HEK293 (cell line): ENCODE measurements around the gene PSMD6.

Source experiments
- CTCF ChIA-PET: fragments of 350-600 bp; formaldehyde crosslinking; extraction: SDS; loops from one replicate; lab custom pipeline; 2021; ENCODE audit warnings: antibody characterized with exemption; lab: Yijun Ruan, JAX
- POLR2A ChIA-PET: fragments of 300-600 bp; formaldehyde crosslinking; extraction: SDS; loops from one replicate; lab custom pipeline; 2020; ENCODE audit warnings: antibody characterized with exemption, inconsistent platforms; lab: Yijun Ruan, JAX
- H3K27ac ChIP-seq: fragments of 200-500 bp; sonication (Bioruptor generic); 2 replicates; pipeline ENCODE4 v1.5.1; 2014; ENCODE audit warnings: low read depth, low read length, control low read depth, inconsistent platforms; ENCODE audit errors: extremely low read depth
- H3K36me3 ChIP-seq, 2 experiments: fragments of 200-500 bp in 1 of 2; sonication (Bioruptor generic) in 1 of 2; 1 replicate in 1 of 2; 2 replicates in 1 of 2; pipeline ENCODE4 v1.5.1; 2014 to 2017; ENCODE audit warnings: inconsistent platforms in 2 of 2, low read length in 2 of 2; ENCODE audit not compliant: control insufficient read depth in 2 of 2, insufficient read depth in 1 of 2
- H3K4me1 ChIP-seq: fragments of 200-500 bp; sonication (Bioruptor generic); 2 replicates; pipeline ENCODE4 v1.5.1; 2014; ENCODE audit warnings: mild to moderate bottlenecking, low read length, inconsistent platforms; ENCODE audit not compliant: control insufficient read depth, insufficient read depth
- H3K4me3 ChIP-seq: 2 replicates; pipeline ENCODE4 v1.5.1; 2011; ENCODE audit warnings: low read depth, mild to moderate bottlenecking, control low read depth, low read length, moderate library complexity
- H3K9me3 ChIP-seq: fragments of 200-500 bp; sonication (Bioruptor generic); 2 replicates; pipeline ENCODE4 v1.5.1; 2014; ENCODE audit warnings: low read depth, low read length, inconsistent platforms; ENCODE audit not compliant: control insufficient read depth, insufficient read depth
- FEZF1 ChIP-seq: fragments of 450-650 bp; formaldehyde crosslinking; IDR thresholded peaks from 2 replicates; pipeline ENCODE4 v1.5.1; 2016; ENCODE audit warnings: missing biosample characterization, missing genetic modification characterization
- KLF16 ChIP-seq: fragments of 450-650 bp; formaldehyde crosslinking; IDR thresholded peaks from 2 replicates; pipeline ENCODE4 v1.5.1; 2017; ENCODE audit warnings: missing biosample characterization, missing genetic modification characterization
- OVOL3 ChIP-seq: fragments of 450-650 bp; formaldehyde crosslinking; IDR thresholded peaks from 2 replicates; pipeline ENCODE4 v1.5.1; 2016; ENCODE audit warnings: missing biosample characterization, missing genetic modification characterization
- RBAK ChIP-seq: fragments of 450-650 bp; formaldehyde crosslinking; IDR thresholded peaks from 2 replicates; pipeline ENCODE4 v1.5.1; 2016; ENCODE audit warnings: missing biosample characterization, missing genetic modification characterization
- ZNF10 ChIP-seq: fragments of 450-650 bp; formaldehyde crosslinking; IDR thresholded peaks from 2 replicates; pipeline ENCODE4 v1.5.1; 2017; ENCODE audit warnings: missing biosample characterization, missing genetic modification characterization
- ZNF132 ChIP-seq: fragments of 450-650 bp; formaldehyde crosslinking; IDR thresholded peaks from 2 replicates; pipeline ENCODE4 v1.5.1; 2017; ENCODE audit warnings: missing biosample characterization, missing genetic modification characterization, borderline replicate concordance
- ZNF138 ChIP-seq: fragments of 450-650 bp; formaldehyde crosslinking; IDR thresholded peaks from 2 replicates; pipeline ENCODE4 v1.5.1; 2016; ENCODE audit warnings: missing biosample characterization, missing genetic modification characterization, borderline replicate concordance
- ZNF239 ChIP-seq: fragments of 450-650 bp; formaldehyde crosslinking; IDR thresholded peaks from 2 replicates; pipeline ENCODE4 v1.5.1; 2016; ENCODE audit warnings: missing biosample characterization, missing genetic modification characterization
- ZNF26 ChIP-seq: fragments of 450-650 bp; formaldehyde crosslinking; IDR thresholded peaks from 2 replicates; pipeline ENCODE4 v1.5.1; 2016; ENCODE audit warnings: missing biosample characterization, missing genetic modification characterization
- ZNF302 ChIP-seq: fragments of 450-650 bp; formaldehyde crosslinking; IDR thresholded peaks from 2 replicates; pipeline ENCODE4 v1.5.1; 2016; ENCODE audit warnings: missing biosample characterization, missing genetic modification characterization, low read depth
- ZNF423 ChIP-seq: fragments of 450-650 bp; formaldehyde crosslinking; IDR thresholded peaks from 2 replicates; pipeline ENCODE4 v1.5.1; 2016; ENCODE audit warnings: missing biosample characterization, missing genetic modification characterization
- ZNF580 ChIP-seq: fragments of 450-650 bp; formaldehyde crosslinking; IDR thresholded peaks from 2 replicates; pipeline ENCODE4 v1.5.1; 2016; ENCODE audit warnings: missing biosample characterization, missing genetic modification characterization
- ZNF639 ChIP-seq: fragments of 450-650 bp; formaldehyde crosslinking; IDR thresholded peaks from 2 replicates; pipeline ENCODE4 v1.5.1; 2016; ENCODE audit warnings: missing biosample characterization, missing genetic modification characterization
- ZNF654 ChIP-seq: fragments of 450-650 bp; formaldehyde crosslinking; IDR thresholded peaks from 2 replicates; pipeline ENCODE4 v1.5.1; 2016; ENCODE audit warnings: low read depth, missing biosample characterization, missing genetic modification characterization
- ZNF701 ChIP-seq: fragments of 450-650 bp; formaldehyde crosslinking; IDR thresholded peaks from 2 replicates; pipeline ENCODE4 v1.5.1; 2016; ENCODE audit warnings: missing biosample characterization, missing genetic modification characterization
- ZNF707 ChIP-seq: fragments of 450-650 bp; formaldehyde crosslinking; IDR thresholded peaks from 2 replicates; pipeline ENCODE4 v1.5.1; 2016; ENCODE audit warnings: missing biosample characterization, missing genetic modification characterization
- ZNF747 ChIP-seq: fragments of 450-650 bp; formaldehyde crosslinking; IDR thresholded peaks from 2 replicates; pipeline ENCODE4 v1.5.1; 2016; ENCODE audit warnings: missing biosample characterization, missing genetic modification characterization
- ZSCAN16 ChIP-seq: fragments of 450-650 bp; formaldehyde crosslinking; IDR thresholded peaks from 2 replicates; pipeline ENCODE4 v1.5.1; 2016; ENCODE audit warnings: missing biosample characterization, missing genetic modification characterization
- TF ChIP-seq, protein P1 (sequence below): fragments of 450-650 bp; formaldehyde crosslinking; IDR thresholded peaks from 2 replicates; pipeline ENCODE4 v1.5.1; 2016; ENCODE audit warnings: missing biosample characterization, missing genetic modification characterization

PSMD6 gene

GRCh38 chr3:64022451-64023186 lies 675 bp downstream of the PSMD6 start:
- H3K4me3 ChIP-seq: peak overlapping the region; percentile 100
- H3K9me3 ChIP-seq: no peaks in the 10 kb centered on the region
- POLR2A ChIA-PET: interaction anchor here (0.7 kb wide), 1 partner anchor 12 kb away, joined by 5 read pairs; no protein-coding TSS in a partner anchor
- CTCF ChIA-PET: interaction anchor here (0.6 to 1.9 kb wide), 17 partner anchors 11 to 1263 kb away, joined by 3 to 7 read pairs (median 3); no protein-coding TSS in a partner anchor
- peaks cover 29 to 45% of the 10 kb centered on the region in 2 experiments for H3K36me3 ChIP-seq
- H3K4me1 ChIP-seq: peaks cover 2% of the 10 kb centered on the region; the same call in 1 of the 2 replicates
- peak overlapping the region; percentile 53 for H3K27ac ChIP-seq
- TF ChIP-seq ZNF132 (tag by site-specific recombination): no peak
- no peak for TF ChIP-seq ZNF423

- ChIA-PET CTCF (interaction anchor here (0.6 to 1.0 kb wide), 3 partner anchors 61 to 221 kb away, joined by 3 to 5 read pairs (median 3); no protein-coding TSS in a partner anchor), POLR2A (interaction anchor here (0.7 kb wide), 1 partner anchor 12 kb away, joined by 5 read pairs; no protein-coding TSS in a partner anchor)
- H3K4me3 ChIP-seq: peak overlapping the region; percentile 100
- H3K9me3 ChIP-seq: no peaks in the 10 kb centered on the region
- peaks cover 2% of the 10 kb centered on the region; the same call in 1 of the 2 replicates for H3K4me1 ChIP-seq
- no peak overlapping the region for H3K27ac ChIP-seq
- no peak for TF ChIP-seq ZNF639 (tag by site-specific recombination)
- TF ChIP-seq ZNF654: no peak
- no peak for TF ChIP-seq ZNF10
- no peak for TF ChIP-seq ZNF747 (tag by site-specific recombination)
- TF ChIP-seq KLF16 (tag by site-specific recombination): no peak
- TF ChIP-seq ZNF701 (tag by site-specific recombination): no peak
- no peak for TF ChIP-seq ZNF707
- no peak for TF ChIP-seq ZNF580 (tag by site-specific recombination)
- TF ChIP-seq ZNF239: no peak
- no peak for TF ChIP-seq ZNF138 (tag by site-specific recombination)
- no peak for TF ChIP-seq RBAK (tag by site-specific recombination)
- no peak for TF ChIP-seq ZNF302
- no peak for TF ChIP-seq OVOL3 (tag by site-specific recombination)
- TF ChIP-seq ZSCAN16 (tag by site-specific recombination): no peak
- no peak for TF ChIP-seq ZNF26 (tag by site-specific recombination)
- no peak for TF ChIP-seq FEZF1 (tag by site-specific recombination)
- TF ChIP-seq, protein P1, sequence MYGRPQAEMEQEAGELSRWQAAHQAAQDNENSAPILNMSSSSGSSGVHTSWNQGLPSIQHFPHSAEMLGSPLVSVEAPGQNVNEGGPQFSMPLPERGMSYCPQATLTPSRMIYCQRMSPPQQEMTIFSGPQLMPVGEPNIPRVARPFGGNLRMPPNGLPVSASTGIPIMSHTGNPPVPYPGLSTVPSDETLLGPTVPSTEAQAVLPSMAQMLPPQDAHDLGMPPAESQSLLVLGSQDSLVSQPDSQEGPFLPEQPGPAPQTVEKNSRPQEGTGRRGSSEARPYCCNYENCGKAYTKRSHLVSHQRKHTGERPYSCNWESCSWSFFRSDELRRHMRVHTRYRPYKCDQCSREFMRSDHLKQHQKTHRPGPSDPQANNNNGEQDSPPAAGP (tag by site-specific recombination): no peak
- H3K36me3 ChIP-seq: peaks cover 31 to 52% of the 10 kb centered on the region in 2 experiments
Measured at GRCh38 chr3:64021922-64022321, 1.4 kb downstream of the PSMD6 start.
